Fibroblast of lung (primary cell): ENCODE data around the gene CADM3. TPM values are rescaled to one million over a fixed set of nuclear protein-coding genes. Genes with fewer than 3 reads are reported as not detected.

Experiments used
- DNase-seq, 2 donors: peaks; one replicate each; pipeline versions ENCODE4 v3.0.0 to v3.0.0-alpha.2; 2010; ENCODE audit warnings: low read depth in 2 of 2
- H2AFZ ChIP-seq: 2 replicates; pipeline ENCODE4 v1.5.1; 2012; ENCODE audit warnings: low read length, control low read depth, inconsistent platforms
- H3K27ac ChIP-seq: 2 replicates; pipeline ENCODE4 v1.5.1; 2011; ENCODE audit warnings: low read length, control low read depth; ENCODE audit not compliant: insufficient read depth
- H3K27me3 ChIP-seq: 2 replicates; pipeline ENCODE4 v1.5.1; 2011; ENCODE audit warnings: mild to moderate bottlenecking, low read length; ENCODE audit not compliant: control insufficient read depth, insufficient read depth
- H3K36me3 ChIP-seq: 2 replicates; pipeline ENCODE4 v1.5.1; 2011; ENCODE audit warnings: low read length; ENCODE audit not compliant: control insufficient read depth, insufficient read depth
- H3K4me1 ChIP-seq: 2 replicates; pipeline ENCODE4 v1.5.1; 2011; ENCODE audit warnings: low read length; ENCODE audit not compliant: control insufficient read depth, insufficient read depth; ENCODE audit errors: extremely low read depth
- H3K4me2 ChIP-seq: 2 replicates; pipeline ENCODE4 v1.5.1; 2011; ENCODE audit warnings: low read length, control low read depth; ENCODE audit not compliant: insufficient read depth; ENCODE audit errors: extremely low read depth
- H3K4me3 ChIP-seq, 4 experiments: fragments of 200-600 bp in 1 of 4; sonication (generic) in 1 of 4; replicated peaks in 1 of 4; 2 replicates each; pipeline ENCODE4 v1.5.1; 2011 to 2016; ENCODE audit warnings: low read length in 4 of 4, low read depth in 3 of 4, mild to moderate bottlenecking in 3 of 4, control low read depth in 2 of 4, inconsistent platforms in 1 of 4, mixed read lengths in 1 of 4; ENCODE audit not compliant: insufficient read depth in 1 of 4; ENCODE audit errors: control extremely low read depth in 1 of 4
- H3K79me2 ChIP-seq: 2 replicates; pipeline ENCODE4 v1.5.1; 2012; ENCODE audit warnings: mild to moderate bottlenecking, low read length, inconsistent platforms; ENCODE audit not compliant: control insufficient read depth, insufficient read depth
- H3K9ac ChIP-seq: 2 replicates; pipeline ENCODE4 v1.5.1; 2011; ENCODE audit warnings: mild to moderate bottlenecking, low read length, control low read depth; ENCODE audit not compliant: insufficient read depth
- H3K9me3 ChIP-seq: 2 replicates; pipeline ENCODE4 v1.5.1; 2012; ENCODE audit warnings: low read depth, low read length; ENCODE audit not compliant: control insufficient read depth, insufficient read depth
- H4K20me1 ChIP-seq: 2 replicates; pipeline ENCODE4 v1.5.1; 2011; ENCODE audit warnings: low read length; ENCODE audit not compliant: control insufficient read depth, insufficient read depth; ENCODE audit errors: extremely low read depth
- EZH2 ChIP-seq: IDR thresholded peaks from 2 replicates; pipeline ENCODE4 v1.5.1; 2012; ENCODE audit warnings: low read length, control low read depth, mild to moderate bottlenecking; ENCODE audit errors: missing control alignments
- polyA minus RNA-seq: library from RNA; depleted of rRNA, polyadenylated mRNA; stranded (reverse); fragments of >200 nt; gene quantifications from 2 replicates; pipeline ENCODE4 v1.2.3, GENCODE V29; 2011; ENCODE audit warnings: low replicate concordance
- polyA plus RNA-seq, 2 donors: library from polyadenylated mRNA; depleted of rRNA in 1 of 2; stranded (reverse) in 1 of 2; unstranded in 1 of 2; fragments of >200 nt; gene quantifications; 2 replicates each; pipeline ENCODE4 v1.2.1, GENCODE V29; 2011 to 2012; ENCODE audit warnings: missing spikeins in 1 of 2
- total RNA-seq: library from RNA; depleted of rRNA; stranded (reverse); fragments of >200 nt; gene quantifications from 2 replicates; pipeline ENCODE4 v1.2.1, GENCODE V29; 2014
- TF ChIP-seq, protein P1 (sequence below), 2 donors: IDR thresholded peaks in 1 of 2; conservative IDR thresholded peaks in 1 of 2; 1 replicate in 1 of 2; 2 replicates in 1 of 2; pipeline ENCODE4 v1.5.1; 2011 to 2012; ENCODE audit warnings: low read length in 2 of 2, control low read depth in 1 of 2, inconsistent platforms in 1 of 2, low read depth in 1 of 2, mild to moderate bottlenecking in 1 of 2

The CADM3 gene, protein sequence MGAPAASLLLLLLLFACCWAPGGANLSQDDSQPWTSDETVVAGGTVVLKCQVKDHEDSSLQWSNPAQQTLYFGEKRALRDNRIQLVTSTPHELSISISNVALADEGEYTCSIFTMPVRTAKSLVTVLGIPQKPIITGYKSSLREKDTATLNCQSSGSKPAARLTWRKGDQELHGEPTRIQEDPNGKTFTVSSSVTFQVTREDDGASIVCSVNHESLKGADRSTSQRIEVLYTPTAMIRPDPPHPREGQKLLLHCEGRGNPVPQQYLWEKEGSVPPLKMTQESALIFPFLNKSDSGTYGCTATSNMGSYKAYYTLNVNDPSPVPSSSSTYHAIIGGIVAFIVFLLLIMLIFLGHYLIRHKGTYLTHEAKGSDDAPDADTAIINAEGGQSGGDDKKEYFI
- total RNA-seq (2.1 TPM in 1 of 2 replicates, not detected in the other), polyA plus RNA-seq (not detected in 2 replicates), polyA minus RNA-seq (not detected in 2 replicates)
- polyA plus RNA-seq (2012): not detected in 2 replicates

DNA sequence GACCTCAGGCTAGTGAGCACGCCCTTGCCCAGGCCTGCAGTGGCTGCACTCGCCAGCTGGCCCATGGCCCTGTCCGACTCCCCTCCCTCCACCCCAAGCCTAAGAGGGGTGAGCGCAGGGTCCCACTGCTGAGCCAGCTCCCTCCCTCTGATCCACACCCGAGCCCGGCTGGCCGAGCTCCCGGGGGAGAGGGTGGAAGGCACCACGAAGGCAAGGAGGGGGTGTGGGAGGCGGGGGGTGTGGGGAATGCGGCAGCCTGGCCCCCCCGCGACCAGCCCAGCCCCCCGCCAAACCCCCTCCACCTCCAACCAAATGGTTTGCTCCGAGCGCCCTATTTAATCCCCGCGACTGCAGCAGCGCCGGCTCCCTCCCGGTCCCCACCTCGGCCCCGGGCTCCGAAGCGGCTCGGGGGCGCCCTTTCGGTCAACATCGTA, at the start of gene CADM3:
Gene CADM3, plus strand, starts transcription at position 362 of the 434 bp plus-strand sequence. CDS start 151 bp downstream, outside the sequence.
- Histone ChIP-seq H3K36me3 (no peaks in the 10 kb centered on the region), H3K27me3 (peaks cover 12% of the 10 kb centered on the region), H4K20me1 (no peaks in the 10 kb centered on the region), H3K9me3 (no peaks in the 10 kb centered on the region), H3K79me2 (no peaks in the 10 kb centered on the region), H3K4me1 (no peaks in the 10 kb centered on the region), H3K27ac (no peak within 1 kb of the TSS), H2AFZ (no peak within 1 kb of the TSS), H3K4me3 (no peak within 1 kb of the TSS), H3K9ac (no peak within 1 kb of the TSS), H3K4me2 (no peak within 1 kb of the TSS)
- TF ChIP-seq EZH2: no peak
- TF ChIP-seq, protein P1, sequence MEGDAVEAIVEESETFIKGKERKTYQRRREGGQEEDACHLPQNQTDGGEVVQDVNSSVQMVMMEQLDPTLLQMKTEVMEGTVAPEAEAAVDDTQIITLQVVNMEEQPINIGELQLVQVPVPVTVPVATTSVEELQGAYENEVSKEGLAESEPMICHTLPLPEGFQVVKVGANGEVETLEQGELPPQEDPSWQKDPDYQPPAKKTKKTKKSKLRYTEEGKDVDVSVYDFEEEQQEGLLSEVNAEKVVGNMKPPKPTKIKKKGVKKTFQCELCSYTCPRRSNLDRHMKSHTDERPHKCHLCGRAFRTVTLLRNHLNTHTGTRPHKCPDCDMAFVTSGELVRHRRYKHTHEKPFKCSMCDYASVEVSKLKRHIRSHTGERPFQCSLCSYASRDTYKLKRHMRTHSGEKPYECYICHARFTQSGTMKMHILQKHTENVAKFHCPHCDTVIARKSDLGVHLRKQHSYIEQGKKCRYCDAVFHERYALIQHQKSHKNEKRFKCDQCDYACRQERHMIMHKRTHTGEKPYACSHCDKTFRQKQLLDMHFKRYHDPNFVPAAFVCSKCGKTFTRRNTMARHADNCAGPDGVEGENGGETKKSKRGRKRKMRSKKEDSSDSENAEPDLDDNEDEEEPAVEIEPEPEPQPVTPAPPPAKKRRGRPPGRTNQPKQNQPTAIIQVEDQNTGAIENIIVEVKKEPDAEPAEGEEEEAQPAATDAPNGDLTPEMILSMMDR (conservative IDR thresholded peaks at IDR 0.05 in 1 of 2, IDR thresholded peaks at IDR 0.05 in 1 of 2; ENCODE audit: low read depth in 1 of 2, low read length in 2 of 2): no peak
- no peak for DNase-seq

DNA sequence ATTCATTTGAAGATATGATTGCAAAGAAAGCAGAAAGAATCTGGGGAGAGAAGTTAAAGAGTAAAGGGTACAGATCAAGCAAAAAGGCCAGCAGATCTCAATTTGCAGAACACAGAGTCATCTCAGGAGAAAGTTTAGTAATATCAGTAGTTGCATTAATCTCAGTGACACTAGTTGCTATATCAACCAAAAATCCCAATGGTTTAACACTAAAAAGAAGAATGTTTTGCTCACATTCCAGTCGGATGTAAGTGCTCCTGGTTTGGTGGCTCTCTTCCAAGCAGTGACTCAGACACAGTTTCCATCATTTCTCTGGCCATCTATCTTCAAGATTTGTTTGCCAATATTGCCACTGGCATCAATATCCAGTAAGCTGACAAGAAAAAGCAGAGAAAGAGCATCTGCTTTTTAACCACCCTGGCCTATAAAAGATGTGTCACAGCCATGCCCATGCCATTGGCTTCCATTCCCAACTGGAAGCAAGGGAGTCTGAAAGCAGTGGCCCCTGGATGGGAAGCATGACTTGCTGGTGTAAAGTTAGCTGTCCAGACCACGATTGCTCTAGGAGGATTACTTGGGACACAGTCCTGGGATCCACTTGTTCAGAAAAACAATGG, 49.3 kb upstream of the CADM3 start:
- Histone ChIP-seq H3K36me3 (no peaks in the 10 kb centered on the region), H3K4me3 (no peak overlapping the region)

DNA sequence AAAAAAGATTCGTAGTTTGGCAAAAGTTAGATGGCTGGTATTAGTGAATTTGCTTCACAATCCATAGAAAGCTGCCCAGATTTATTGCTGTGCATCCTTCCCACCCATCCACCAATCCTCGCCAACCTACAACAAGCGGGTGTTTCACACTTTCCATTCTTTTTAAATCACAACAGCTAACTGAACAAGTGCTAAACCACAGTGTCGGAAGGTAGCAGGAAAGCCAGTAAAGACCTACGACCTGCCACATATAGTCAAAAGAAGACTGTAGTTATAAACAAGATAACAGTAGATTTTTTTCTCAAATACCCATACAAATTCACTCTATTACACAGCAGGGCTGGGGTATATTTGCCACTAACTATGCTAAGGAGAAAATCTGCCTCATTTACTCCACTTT, 47.8 kb upstream of the CADM3 start:
- Histone ChIP-seq H3K27ac (no peak overlapping the region), H4K20me1 (no peaks in the 10 kb centered on the region), H3K4me3 (no peak overlapping the region), H3K36me3 (no peaks in the 10 kb centered on the region), H3K79me2 (no peaks in the 10 kb centered on the region), H3K4me2 (no peak overlapping the region), H3K9ac (no peak overlapping the region), H3K4me1 (no peaks in the 10 kb centered on the region), H3K27me3 (no peaks in the 10 kb centered on the region), H3K9me3 (no peaks in the 10 kb centered on the region), H2AFZ (no peak overlapping the region)
- no peak for TF ChIP-seq EZH2
- TF ChIP-seq, protein P1 (conservative IDR thresholded peaks at IDR 0.05 in 1 of 2, IDR thresholded peaks at IDR 0.05 in 1 of 2; ENCODE audit: low read depth in 1 of 2, low read length in 2 of 2): no peak
- DNase-seq: no peak

More for the DNA sequence above, 49.3 kb upstream of the CADM3 start:
- H3K27ac ChIP-seq: no peak overlapping the region
- no peaks in the 10 kb centered on the region for H3K27me3 ChIP-seq
- H2AFZ ChIP-seq: no peak overlapping the region
- peak; percentile 25 to 74 for DNase-seq
- H3K79me2 ChIP-seq: no peaks in the 10 kb centered on the region
- no peaks in the 10 kb centered on the region for H3K9me3 ChIP-seq
- no peaks in the 10 kb centered on the region for H4K20me1 ChIP-seq
- H3K4me1 ChIP-seq: no peaks in the 10 kb centered on the region
- no peak overlapping the region for H3K9ac ChIP-seq
- no peak overlapping the region for H3K4me2 ChIP-seq
- TF ChIP-seq, protein P1 (conservative IDR thresholded peaks at IDR 0.05 in 1 of 2, IDR thresholded peaks at IDR 0.05 in 1 of 2; ENCODE audit: low read depth in 1 of 2, low read length in 2 of 2): no peak
- TF ChIP-seq EZH2: no peak
